HepG2 (cell line): ENCODE measurements around the gene OLFM4. TPM values are rescaled to one million over a fixed set of nuclear protein-coding genes. Genes with fewer than 3 reads are reported as not detected.

ENCODE experiments used
- ATAC-seq: fragments of 200-7000 bp; cut with Tn5 transposase; 3 replicates; pipeline ENCODE4 v1.9.1; 2020; ENCODE audit warnings: mild to moderate bottlenecking, moderate library complexity
- BruUV-seq: library from RNA; stranded (reverse); fragments of 400-500 nt; replicated peaks from 2 replicates; lab custom pipeline; 2021; lab: Mats Ljungman, UMichigan
- CTCF ChIA-PET: fragments of 300-600 bp; formaldehyde crosslinking; extraction: SDS; loops from one replicate; lab custom pipeline; 2021; ENCODE audit warnings: low total read pairs, inconsistent platforms, low intra/inter-chr PET ratio; lab: Yijun Ruan, JAX
- POLR2A ChIA-PET: fragments of 350-600 bp; sonication (Branson Sonifier 250); formaldehyde crosslinking; loops from one replicate; lab custom pipeline; 2020; ENCODE audit warnings: antibody characterized with exemption, inconsistent platforms; lab: Yijun Ruan, JAX
- DNase-seq: peaks from one replicate; pipeline ENCODE4 v3.0.0-alpha.2; 2015; ENCODE audit warnings: low spot score
- FAIRE-seq: peaks from 3 replicates; lab custom pipeline; 2011; peaks lifted over from hg19 to GRCh38; lab: Jason Lieb, UNC
- H2AFZ ChIP-seq: one replicate; pipeline ENCODE4 v1.6.1; 2011; ENCODE audit warnings: low read length, inconsistent platforms
- H3K27ac ChIP-seq: fragments of 300-600 bp; 3 replicates; pipeline ENCODE4 v1.8.0; 2011; ENCODE audit warnings: mixed run types, mild to moderate bottlenecking, mixed read lengths, low read length, inconsistent platforms; ENCODE audit not compliant: insufficient read depth; ENCODE audit errors: extremely low read length
- H3K27me3 ChIP-seq, 2 experiments: fragments of 200-600 bp in 1 of 2; 2 replicates in 1 of 2; 3 replicates in 1 of 2; pipeline versions ENCODE4 v1.6.0 to v1.8.0; 2011; ENCODE audit warnings: low read length in 2 of 2, mild to moderate bottlenecking in 2 of 2, moderate library complexity in 2 of 2, inconsistent platforms in 1 of 2; ENCODE audit not compliant: insufficient read depth in 2 of 2, control insufficient read depth in 1 of 2
- H3K36me3 ChIP-seq, 2 experiments: fragments of 200-600 bp in 1 of 2; replicated peaks in 1 of 2; 2 replicates in 1 of 2; 3 replicates in 1 of 2; pipeline versions ENCODE4 v1.5.1 to v1.8.0; 2011; ENCODE audit warnings: low read length in 2 of 2, inconsistent platforms in 1 of 2; ENCODE audit not compliant: insufficient read depth in 2 of 2, control insufficient read depth in 1 of 2
- H3K4me1 ChIP-seq: 2 replicates; pipeline ENCODE4 v1.5.1; 2012; ENCODE audit warnings: low read length, inconsistent platforms; ENCODE audit not compliant: insufficient read depth
- H3K4me2 ChIP-seq: 2 replicates; pipeline ENCODE4 v1.6.0; 2011; ENCODE audit warnings: low read depth, low read length, inconsistent platforms
- H3K4me3 ChIP-seq, 3 experiments: fragments of 200-600 bp in 1 of 3; sonication (generic), shearing (Covaris generic) in 1 of 3; replicated peaks in 1 of 3; 2 replicates each; pipeline ENCODE4 v1.5.1; 2011 to 2016; ENCODE audit warnings: low read length in 3 of 3, inconsistent platforms in 2 of 3, low read depth in 2 of 3, mild to moderate bottlenecking in 2 of 3, control low read depth in 1 of 3, mixed read lengths in 1 of 3; ENCODE audit not compliant: insufficient read depth in 1 of 3
- H3K79me2 ChIP-seq: one replicate; pipeline ENCODE4 v1.6.1; 2011; ENCODE audit warnings: low read length, inconsistent platforms; ENCODE audit not compliant: insufficient read depth
- H3K9ac ChIP-seq: 2 replicates; pipeline ENCODE4 v1.6.0; 2011; ENCODE audit warnings: mild to moderate bottlenecking, low read depth, low read length, inconsistent platforms; ENCODE audit not compliant: insufficient read depth
- H3K9me3 ChIP-seq: 2 replicates; pipeline ENCODE4 v1.5.1; 2012; ENCODE audit warnings: mild to moderate bottlenecking, low read length
- H4K20me1 ChIP-seq: 2 replicates; pipeline ENCODE4 v1.6.0; 2011; ENCODE audit warnings: inconsistent platforms, mild to moderate bottlenecking, low read length, moderate library complexity; ENCODE audit not compliant: insufficient read depth
- FOXM1 ChIP-seq: sonication (generic); formaldehyde crosslinking; IDR thresholded peaks from 2 replicates; pipeline ENCODE4 v1.5.0; 2020; ENCODE audit warnings: missing genetic modification reagents
- HNRNPLL ChIP-seq: fragments of 200-400 bp; formaldehyde crosslinking; IDR thresholded peaks from 2 replicates; pipeline ENCODE4 v1.6.1; 2017; ENCODE audit warnings: mild to moderate bottlenecking, low read depth, low read length; ENCODE audit not compliant: poor library complexity, severe bottlenecking
- KLF15 ChIP-seq: sonication (generic); formaldehyde crosslinking; IDR thresholded peaks from 2 replicates; pipeline ENCODE4 v1.8.1; 2023; ENCODE audit warnings: borderline replicate concordance, mild to moderate bottlenecking, inconsistent platforms, missing genetic modification reagents, mixed read lengths
- MBNL3 ChIP-seq: fragments of 250-450 bp; sonication (Bioruptor Pico); conservative IDR thresholded peaks from 2 replicates; pipeline ENCODE4 v1.8.0; 2022; ENCODE audit warnings: mild to moderate bottlenecking, inconsistent platforms
- NR2C2 ChIP-seq: sonication (generic); formaldehyde crosslinking; IDR thresholded peaks from 2 replicates; pipeline ENCODE4 v1.4.0; 2020; ENCODE audit warnings: missing genetic modification reagents, mild to moderate bottlenecking, moderate library complexity, borderline replicate concordance
- RBM22 ChIP-seq: fragments of 200-400 bp; formaldehyde crosslinking; optimal IDR thresholded peaks from 2 replicates; pipeline ENCODE3; 2017; ENCODE audit warnings: mild to moderate bottlenecking, low read length, moderate library complexity
- RNF219 ChIP-seq: sonication (generic); formaldehyde crosslinking; IDR thresholded peaks from 2 replicates; pipeline ENCODE4 v1.5.0; 2020; ENCODE audit warnings: mild to moderate bottlenecking, missing genetic modification reagents
- SAP130 ChIP-seq: IDR thresholded peaks from 2 replicates; pipeline ENCODE4 v1.6.1; 2016; ENCODE audit warnings: low read depth
- SIN3A ChIP-seq: IDR thresholded peaks from 2 replicates; pipeline ENCODE4 v1.6.1; 2011; ENCODE audit warnings: low read depth, mild to moderate bottlenecking, control low read depth, low read length, borderline replicate concordance
- TAF1 ChIP-seq: sonication (generic); formaldehyde crosslinking; IDR thresholded peaks from 2 replicates; pipeline ENCODE4 v1.4.0; 2020; ENCODE audit warnings: missing genetic modification reagents
- ZMYM3 ChIP-seq: sonication (generic); formaldehyde crosslinking; IDR thresholded peaks from 2 replicates; pipeline ENCODE4 v1.5.1; 2020; ENCODE audit warnings: mild to moderate bottlenecking, missing genetic modification reagents
- ZNF460 ChIP-seq: sonication (generic); formaldehyde crosslinking; IDR thresholded peaks from 2 replicates; pipeline ENCODE4 v1.5.1; 2020; ENCODE audit warnings: missing genetic modification reagents, mild to moderate bottlenecking, borderline replicate concordance
- ZNF746 ChIP-seq: sonication (generic); formaldehyde crosslinking; IDR thresholded peaks from 2 replicates; pipeline ENCODE4 v1.8.0; 2022; ENCODE audit warnings: mild to moderate bottlenecking, missing genetic modification reagents
- WGBS: methylation state at CpG from one replicate; pipeline ENCODE4 v1.1.6; 2017; ENCODE audit warnings: low lambda C conversion rate; 5-methylcytosine and 5-hydroxymethylcytosine counted together
- in situ Hi-C: cut with HindIII; loops from 2 replicates; pipeline ENCODE4 v1.10.0; 2017; ENCODE audit warnings: low pct_unique_long_range_greater_than_20kb; ENCODE audit not compliant: extremely low pct_ligation_motif_present
- intact Hi-C: fragments of 100-400 bp; cut with micrococcal nuclease; formaldehyde crosslinking; loops from one replicate; pipeline ENCODE4 v1.10.0; 2022; ENCODE audit not compliant: unreplicated experiment
- polyA plus RNA-seq, 8 experiments: library from polyadenylated mRNA; depleted of rRNA in 3 of 8; stranded (reverse) in 7 of 8; unstranded in 1 of 8; fragments of >200 nt; fragmentation: Illumina TruSeq in 4 of 8; extraction: Trizol in 4 of 8; gene quantifications; 2 replicates each; pipeline versions ENCODE4 v1.2.1 to v1.2.3, GENCODE V29; 2011 to 2016; ENCODE audit warnings: low read depth in 4 of 8, missing spikeins in 1 of 8, mixed read lengths in 1 of 8; ENCODE audit not compliant: insufficient read depth in 1 of 8
- total RNA-seq, 5 experiments: library from RNA; depleted of rRNA; stranded (reverse); fragments of >200 nt; fragmentation: Illumina TruSeq; extraction: Trizol; gene quantifications; 2 replicates each; pipeline ENCODE4 v1.2.3, GENCODE V29; 2016; ENCODE audit warnings: low read depth in 1 of 5
- TF ChIP-seq, protein P1 (sequence below): sonication (generic); formaldehyde crosslinking; conservative IDR thresholded peaks from 2 replicates; pipeline ENCODE4 v1.4.0; 2020; ENCODE audit warnings: missing genetic modification reagents

OLFM4 gene
- total and polyA plus RNA-seq, 2 of the 13 experiments (the other 11 are each of a cell fraction or from before 2014, with no cell fraction given) = not detected

- Histone ChIP-seq H4K20me1 (no peaks in the 10 kb centered on the region), H3K9ac (no peak overlapping the region), H3K4me1 (no peaks in the 10 kb centered on the region), H3K9me3 (no peaks in the 10 kb centered on the region), H2AFZ (no peak overlapping the region), H3K27ac (no peak overlapping the region), H3K4me2 (no peak overlapping the region), H3K27me3 (peaks cover 0 to 14% of the 10 kb centered on the region in 2 experiments; a peak in 2 of 5 replicates), H3K79me2 (no peaks in the 10 kb centered on the region), H3K36me3 (no peaks in the 10 kb centered on the region), H3K4me3 (no peak overlapping the region)
- DNase-seq = no peak
- intact Hi-C loops (no loop called here), in situ Hi-C loops (no loop called here)
- TF ChIP-seq RBM22 (no peak), TAF1 (CRISPR knock-in tag) (no peak), FOXM1 (no peak), NR2C2 (no peak), SIN3A (no peak), SAP130 (CRISPR knock-in tag) (no peak), RNF219 (CRISPR knock-in tag) (no peak), ZNF746 (CRISPR knock-in tag) (no peak), HNRNPLL (no peak), KLF15 (CRISPR knock-in tag) (no peak), ZNF460 (CRISPR knock-in tag) (no peak), MBNL3 (CRISPR knock-in tag) (no peak), ZMYM3 (CRISPR knock-in tag) (no peak)
- TF ChIP-seq, protein P1, sequence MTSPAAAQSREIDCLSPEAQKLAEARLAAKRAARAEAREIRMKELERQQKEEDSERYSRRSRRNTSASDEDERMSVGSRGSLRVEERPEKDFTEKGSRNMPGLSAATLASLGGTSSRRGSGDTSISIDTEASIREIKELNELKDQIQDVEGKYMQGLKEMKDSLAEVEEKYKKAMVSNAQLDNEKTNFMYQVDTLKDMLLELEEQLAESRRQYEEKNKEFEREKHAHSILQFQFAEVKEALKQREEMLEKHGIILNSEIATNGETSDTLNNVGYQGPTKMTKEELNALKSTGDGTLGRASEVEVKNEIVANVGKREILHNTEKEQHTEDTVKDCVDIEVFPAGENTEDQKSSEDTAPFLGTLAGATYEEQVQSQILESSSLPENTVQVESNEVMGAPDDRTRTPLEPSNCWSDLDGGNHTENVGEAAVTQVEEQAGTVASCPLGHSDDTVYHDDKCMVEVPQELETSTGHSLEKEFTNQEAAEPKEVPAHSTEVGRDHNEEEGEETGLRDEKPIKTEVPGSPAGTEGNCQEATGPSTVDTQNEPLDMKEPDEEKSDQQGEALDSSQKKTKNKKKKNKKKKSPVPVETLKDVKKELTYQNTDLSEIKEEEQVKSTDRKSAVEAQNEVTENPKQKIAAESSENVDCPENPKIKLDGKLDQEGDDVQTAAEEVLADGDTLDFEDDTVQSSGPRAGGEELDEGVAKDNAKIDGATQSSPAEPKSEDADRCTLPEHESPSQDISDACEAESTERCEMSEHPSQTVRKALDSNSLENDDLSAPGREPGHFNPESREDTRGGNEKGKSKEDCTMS (CRISPR knock-in tag) = no peak
- WGBS = 0% methylated on average over 1 of the region's 1 CpG
- BruUV-seq = no TSS peak
- FAIRE-seq = no peak
- POLR2A ChIA-PET = no interaction called here
- CTCF ChIA-PET = no interaction called here
- no peak for ATAC-seq
Measured at GRCh38 chr13:53073711-53074110, 45.1 kb downstream of the OLFM4 start.
